KMS-11 (cell line): ENCODE measurements around the gene PDZD7.
A peak's percentile ranks its signal among the peaks of the same experiment; 100 is the strongest.

Experiments
- H2AFZ ChIP-seq: fragments of 200-600 bp; sonication (generic); 2 replicates; pipeline ENCODE4 v1.6.1; 2016; ENCODE audit warnings: antibody characterized with exemption, mixed run types, low read depth
- H3K27ac ChIP-seq: fragments of 200-600 bp; sonication (generic); 2 replicates; pipeline ENCODE4 v1.6.1; 2016; ENCODE audit warnings: mild to moderate bottlenecking, mixed run types
- H3K27me3 ChIP-seq: fragments of 200-600 bp; sonication (generic); 2 replicates; pipeline ENCODE4 v1.6.1; 2017; ENCODE audit warnings: mild to moderate bottlenecking, low read depth, mixed run types, moderate library complexity; ENCODE audit not compliant: insufficient read depth
- H3K36me3 ChIP-seq: fragments of 200-600 bp; sonication (generic); 2 replicates; pipeline ENCODE4 v1.6.1; 2017; ENCODE audit warnings: mild to moderate bottlenecking, mixed run types; ENCODE audit not compliant: insufficient read depth
- H3K4me1 ChIP-seq: fragments of 200-600 bp; sonication (generic); 2 replicates; pipeline ENCODE4 v1.6.1; 2016; ENCODE audit warnings: mild to moderate bottlenecking, low read depth, mixed run types; ENCODE audit not compliant: poor library complexity, severe bottlenecking
- H3K4me2 ChIP-seq: fragments of 200-600 bp; sonication (generic); 2 replicates; pipeline ENCODE4 v1.7.0; 2016; ENCODE audit warnings: mild to moderate bottlenecking, mixed run types
- H3K4me3 ChIP-seq: fragments of 200-600 bp; sonication (generic); IDR thresholded peaks from 2 replicates; pipeline ENCODE4 v1.6.1; 2017; ENCODE audit warnings: low read depth, low read length, mixed read lengths; ENCODE audit not compliant: insufficient read depth
- H3K79me2 ChIP-seq: fragments of 200-600 bp; sonication (generic); 2 replicates; pipeline ENCODE4 v1.6.1; 2016; ENCODE audit warnings: low read depth, mixed run types; ENCODE audit not compliant: insufficient read depth
- H3K9ac ChIP-seq: fragments of 200-600 bp; sonication (generic); 2 replicates; pipeline ENCODE4 v1.6.1; 2016; ENCODE audit warnings: mild to moderate bottlenecking, mixed run types
- H4K20me1 ChIP-seq: fragments of 200-600 bp; sonication (generic); 2 replicates; pipeline ENCODE4 v1.6.1; 2016; ENCODE audit warnings: mild to moderate bottlenecking, mixed run types; ENCODE audit not compliant: insufficient read depth
- CTCF ChIP-seq: fragments of 200-600 bp; sonication (generic); conservative IDR thresholded peaks from 2 replicates; pipeline ENCODE4 v1.6.1; 2017; ENCODE audit warnings: low read depth, mild to moderate bottlenecking, antibody characterized with exemption, low read length, moderate library complexity, mixed read lengths

Gene PDZD7

GRCh38 chr10:101066146-101066895, 35.4 kb upstream of the PDZD7 start:
- H4K20me1 ChIP-seq, result no peaks in the 10 kb centered on the region
- H3K27me3 ChIP-seq, result no peaks in the 10 kb centered on the region
- peak overlapping the region; percentile 87 for H2AFZ ChIP-seq
- TF ChIP-seq CTCF, result peak; percentile 51
- peak overlapping the region; percentile 47; the same call in 1 of the 2 replicates for H3K9ac ChIP-seq
- no peak overlapping the region for H3K4me3 ChIP-seq
- H3K36me3 ChIP-seq, result no peaks in the 10 kb centered on the region
- H3K4me2 ChIP-seq, result peak overlapping the region; percentile 66
- peak overlapping the region; percentile 58 for H3K27ac ChIP-seq
- peaks cover 38% of the 10 kb centered on the region for H3K4me1 ChIP-seq
- no peaks in the 10 kb centered on the region; the same call in 1 of the 2 replicates for H3K79me2 ChIP-seq

- H2AFZ ChIP-seq, result peak overlapping the region; percentile 87
- no peak for TF ChIP-seq CTCF
- H3K27me3 ChIP-seq, result no peaks in the 10 kb centered on the region
- no peaks in the 10 kb centered on the region for H4K20me1 ChIP-seq
- H3K27ac ChIP-seq, result peak overlapping the region; percentile 58
- H3K36me3 ChIP-seq, result no peaks in the 10 kb centered on the region
- peak overlapping the region; percentile 47; the same call in 1 of the 2 replicates for H3K9ac ChIP-seq
- peak overlapping the region; percentile 66 for H3K4me2 ChIP-seq
- H3K4me3 ChIP-seq, result no peak overlapping the region
- peaks cover 38% of the 10 kb centered on the region for H3K4me1 ChIP-seq
- H3K79me2 ChIP-seq, result no peaks in the 10 kb centered on the region; the same call in 1 of the 2 replicates
Measured at GRCh38 chr10:101065481-101066145, 34.7 kb upstream of the PDZD7 start.

- Histone ChIP-seq H3K4me1 (peaks cover 41% of the 10 kb centered on the region), H3K27me3 (no peaks in the 10 kb centered on the region), H3K79me2 (peaks cover 3% of the 10 kb centered on the region), H4K20me1 (no peaks in the 10 kb centered on the region), H3K4me2 (peak overlapping the region; percentile 66; the same call in 1 of the 2 replicates), H3K9ac (no peak overlapping the region), H2AFZ (no peak overlapping the region), H3K4me3 (no peak overlapping the region), H3K36me3 (no peaks in the 10 kb centered on the region), H3K27ac (no peak overlapping the region; the same call in 1 of the 2 replicates)
- TF ChIP-seq CTCF, result no peak
Measured at GRCh38 chr10:101064415-101065030, 33.6 kb upstream of the PDZD7 start.

GRCh38 chr10:101063548-101064414, 32.9 kb upstream of the PDZD7 start:
- Histone ChIP-seq H4K20me1 (0 out of 2 replicates have a peak, but pooled peaks cover 1% of the 10 kb centered on the region), H3K4me3 (no peak overlapping the region), H3K36me3 (no peaks in the 10 kb centered on the region), H3K27me3 (no peaks in the 10 kb centered on the region), H3K27ac (no peak overlapping the region), H3K4me2 (no peak overlapping the region), H3K9ac (no peak overlapping the region), H3K4me1 (peaks cover 47% of the 10 kb centered on the region), H3K79me2 (peaks cover 10% of the 10 kb centered on the region), H2AFZ (no peak overlapping the region)
- no peak for TF ChIP-seq CTCF
